ENCODE measurements around the gene HOXC5.
A peak's percentile ranks its signal among the peaks of the same experiment; 100 is the strongest.

Gene HOXC5

DNA sequence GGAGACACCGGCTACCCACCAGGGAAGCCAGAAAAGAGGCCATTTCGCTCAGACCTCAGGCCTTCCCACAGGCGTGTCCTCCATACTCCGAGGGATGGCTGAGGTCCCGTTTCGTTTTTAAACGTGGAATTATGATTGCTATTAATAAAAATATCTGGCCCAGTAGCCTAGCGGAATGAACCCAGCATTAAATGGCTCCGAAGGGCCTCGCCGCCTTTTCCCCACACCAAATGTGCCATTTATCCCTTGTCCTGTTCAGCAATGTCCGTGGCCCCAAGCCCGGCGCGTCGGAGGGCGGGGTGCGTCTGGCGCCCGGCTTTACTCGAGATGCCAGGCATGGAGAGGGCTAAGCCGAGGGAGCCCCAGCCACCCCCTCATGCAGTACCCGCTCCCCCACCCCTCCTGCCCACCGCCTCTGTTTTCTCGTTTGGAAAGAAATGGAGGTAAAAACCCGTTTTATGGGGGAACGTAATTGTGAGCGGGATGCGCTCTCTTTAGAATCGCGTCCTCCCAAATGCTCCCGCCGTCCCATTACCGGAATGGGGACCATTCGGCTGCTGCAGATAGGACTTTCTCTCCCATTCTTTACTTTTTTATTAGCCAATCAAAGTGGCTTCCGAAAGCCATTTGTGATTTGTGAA, 18.4 kb upstream of the HOXC5 start:
- FAIRE-seq (no peak), DNase-seq (ENCODE audit: insufficient read length, low spot score) (no peak)
- no peak for TF ChIP-seq CTCF (IDR thresholded peaks at IDR 0.05; ENCODE audit: insufficient read depth, missing control alignments)

- no peak for TF ChIP-seq CTCF (IDR thresholded peaks at IDR 0.05; ENCODE audit: insufficient read depth, missing control alignments)
- no peak for DNase-seq (ENCODE audit: insufficient read length, low spot score)
- no peak for FAIRE-seq
Observed at GRCh38 chr12:54015018-54015931, 17.6 kb upstream of the HOXC5 start.

DNA sequence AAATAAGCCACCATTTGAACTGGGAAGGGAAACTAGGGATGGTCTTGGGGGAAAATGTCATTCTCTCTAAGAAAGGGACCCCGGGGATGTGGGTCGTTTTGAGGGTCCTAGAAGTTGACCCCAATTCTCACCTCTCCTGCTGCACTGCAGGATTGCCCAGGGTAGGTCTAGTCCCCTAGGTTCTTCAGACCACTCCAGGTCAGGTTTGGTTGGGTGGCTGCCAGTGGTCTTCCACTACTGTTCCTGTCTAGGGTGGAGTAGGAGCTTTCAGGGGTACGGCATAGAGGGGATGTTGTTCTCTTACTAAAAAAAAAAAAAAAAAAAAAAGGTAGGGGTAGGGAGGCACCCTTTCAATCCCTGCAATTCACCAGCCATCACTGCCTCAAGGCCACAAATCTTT, 16.8 kb upstream of the HOXC5 start:
- TF ChIP-seq CTCF (IDR thresholded peaks at IDR 0.05; ENCODE audit: insufficient read depth, missing control alignments): no peak
- DNase-seq (ENCODE audit: insufficient read length, low spot score) (no peak), FAIRE-seq (no peak)

DNA sequence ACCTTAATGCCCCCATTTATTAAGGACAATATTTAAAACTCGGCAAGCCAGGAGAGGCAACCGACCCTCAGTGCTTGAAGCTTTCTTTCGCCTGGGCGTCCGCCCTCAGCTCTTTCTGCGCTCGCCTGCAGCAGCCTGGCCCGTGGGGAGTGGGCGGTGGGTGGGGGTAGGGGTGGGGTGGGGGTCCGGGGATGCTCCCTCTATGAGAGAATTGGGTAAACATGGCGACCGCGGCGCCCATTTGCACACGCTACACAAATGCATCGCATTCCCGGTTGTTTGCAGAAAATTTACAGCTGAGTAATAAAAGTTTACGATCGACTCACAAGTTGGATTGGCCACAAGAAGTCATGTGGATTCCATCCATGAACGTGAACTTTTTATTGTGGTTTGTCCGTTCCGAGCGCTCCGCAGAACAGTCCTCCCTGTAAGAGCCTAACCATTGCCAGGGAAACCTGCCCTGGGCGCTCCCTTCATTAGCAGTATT, 16.3 kb upstream of the HOXC5 start:
- no peak for FAIRE-seq
- TF ChIP-seq CTCF (IDR thresholded peaks at IDR 0.05; ENCODE audit: insufficient read depth, missing control alignments): no peak
- no peak for DNase-seq (ENCODE audit: insufficient read length, low spot score)

DNA sequence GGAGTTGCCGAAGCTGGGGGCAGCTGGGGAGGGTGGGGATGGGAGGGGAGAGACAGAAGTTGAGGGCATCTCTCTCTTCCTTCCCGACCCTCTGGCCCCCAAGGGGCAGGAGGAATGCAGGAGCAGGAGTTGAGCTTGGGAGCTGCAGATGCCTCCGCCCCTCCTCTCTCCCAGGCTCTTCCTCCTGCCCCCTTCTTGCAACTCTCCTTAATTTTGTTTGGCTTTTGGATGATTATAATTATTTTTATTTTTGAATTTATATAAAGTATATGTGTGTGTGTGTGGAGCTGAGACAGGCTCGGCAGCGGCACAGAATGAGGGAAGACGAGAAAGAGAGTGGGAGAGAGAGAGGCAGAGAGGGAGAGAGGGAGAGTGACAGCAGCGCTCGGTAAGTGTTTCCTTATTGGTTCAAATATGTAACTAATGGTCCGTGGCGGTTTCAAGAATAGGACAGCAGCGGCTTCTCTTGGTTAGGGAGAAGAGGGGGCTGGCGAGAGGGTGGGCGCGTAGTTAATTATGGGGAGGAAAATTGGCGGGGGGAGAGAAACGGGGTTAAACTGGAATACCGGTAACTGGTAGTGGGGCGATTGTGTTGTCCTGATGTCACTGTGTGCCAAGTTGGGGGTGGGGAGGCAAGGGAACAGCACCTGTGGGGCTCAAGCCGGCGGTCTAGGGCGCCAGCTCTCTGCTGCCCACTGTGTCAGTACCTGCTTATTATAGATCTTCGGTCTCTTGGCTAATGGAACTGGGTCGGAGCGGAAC, 15.6 kb upstream of the HOXC5 start:
- no peak for TF ChIP-seq CTCF (IDR thresholded peaks at IDR 0.05; ENCODE audit: insufficient read depth, missing control alignments)
- DNase-seq (ENCODE audit: insufficient read length, low spot score) (no peak), FAIRE-seq (no peak)

DNA sequence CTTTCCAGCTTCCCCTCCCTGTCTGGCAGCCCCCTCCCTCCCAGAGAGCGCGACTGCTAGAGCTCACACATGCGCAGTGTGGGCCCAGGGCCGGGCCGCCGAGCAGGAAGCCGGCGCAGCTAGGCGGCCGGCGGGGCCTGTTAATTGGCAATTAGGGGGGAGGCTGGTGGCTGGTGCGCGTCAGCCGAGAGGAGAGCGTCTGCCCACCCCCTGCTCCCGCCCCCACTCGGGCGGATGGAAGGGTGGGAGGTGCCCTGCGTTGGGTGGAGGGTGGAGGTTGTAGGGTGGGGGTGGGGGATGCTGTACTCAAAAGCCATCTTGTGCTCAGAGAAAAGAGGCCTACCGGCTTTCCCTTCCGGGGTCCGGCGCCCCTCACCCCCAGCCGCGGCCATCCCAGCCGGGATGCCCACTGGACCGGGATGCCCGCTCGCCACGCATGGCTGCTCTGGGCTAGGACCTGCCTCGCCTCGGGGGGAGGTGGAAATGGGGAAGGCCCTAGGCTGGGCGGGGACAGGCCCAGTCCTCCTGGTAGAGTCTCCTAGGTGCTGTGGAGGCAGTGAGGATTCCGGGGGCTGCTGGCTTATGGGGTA, 14.9 kb upstream of the HOXC5 start:
- no peak for TF ChIP-seq CTCF (IDR thresholded peaks at IDR 0.05; ENCODE audit: insufficient read depth, missing control alignments)
- no peak for FAIRE-seq
- DNase-seq (ENCODE audit: insufficient read length, low spot score): peak; percentile 92
